DND-41 (cell line): Measurements from ENCODE around the gene MAP3K8.

Experiments
- ATAC-seq: fragments of 200-7000 bp; cut with Tn5 transposase; 3 replicates; pipeline ENCODE4 v1.9.1; 2021; ENCODE audit warnings: low read depth; ENCODE audit not compliant: insufficient read depth
- DNase-seq: peaks from one replicate; pipeline ENCODE4 v3.0.0-alpha.2; 2020
- H2AFZ ChIP-seq: 2 replicates; pipeline ENCODE4 v1.6.0; 2012; ENCODE audit warnings: low read depth, low read length
- H3K27ac ChIP-seq: 2 replicates; pipeline ENCODE4 v1.5.1; 2012; ENCODE audit warnings: low read length, inconsistent platforms
- H3K27me3 ChIP-seq: fragments of 200-600 bp; sonication (generic); 2 replicates; pipeline ENCODE4 v1.6.0; 2012; ENCODE audit warnings: low read length, mild to moderate bottlenecking, inconsistent platforms; ENCODE audit not compliant: insufficient read depth, poor library complexity
- H3K36me3 ChIP-seq: 2 replicates; pipeline ENCODE4 v1.5.1; 2012; ENCODE audit warnings: low read length, inconsistent platforms; ENCODE audit not compliant: insufficient read depth
- H3K4me1 ChIP-seq: 2 replicates; pipeline ENCODE4 v1.5.1; 2012; ENCODE audit warnings: mild to moderate bottlenecking, low read length; ENCODE audit not compliant: insufficient read depth
- H3K4me2 ChIP-seq: 2 replicates; pipeline ENCODE4 v1.6.0; 2012; ENCODE audit warnings: mild to moderate bottlenecking, moderate library complexity, low read length, inconsistent platforms; ENCODE audit not compliant: insufficient read depth
- H3K4me3 ChIP-seq, 2 experiments: fragments of 200-600 bp in 1 of 2; shearing (Covaris generic) in 1 of 2; 2 replicates each; pipeline ENCODE4 v1.5.1; 2012 to 2016; ENCODE audit warnings: inconsistent platforms in 2 of 2, low read length in 2 of 2, mild to moderate bottlenecking in 2 of 2, low read depth in 1 of 2, moderate library complexity in 1 of 2
- H3K79me2 ChIP-seq: 2 replicates; pipeline ENCODE4 v1.6.0; 2012; ENCODE audit warnings: low read length, inconsistent platforms; ENCODE audit not compliant: insufficient read depth
- H3K9ac ChIP-seq: 2 replicates; pipeline ENCODE4 v1.6.0; 2012; ENCODE audit warnings: low read depth, mild to moderate bottlenecking, inconsistent platforms, low read length, moderate library complexity
- H3K9me3 ChIP-seq: 2 replicates; pipeline ENCODE4 v1.5.1; 2012; ENCODE audit warnings: low read length, moderate library complexity, mild to moderate bottlenecking, inconsistent platforms; ENCODE audit not compliant: insufficient read depth, severe bottlenecking
- H4K20me1 ChIP-seq: 2 replicates; pipeline ENCODE4 v1.6.0; 2012; ENCODE audit warnings: low read length; ENCODE audit not compliant: insufficient read depth
- EZH2 ChIP-seq: IDR thresholded peaks from 3 replicates; pipeline ENCODE4 v1.6.1; 2012; ENCODE audit warnings: borderline replicate concordance, low read depth, mild to moderate bottlenecking, moderate library complexity, low read length, inconsistent platforms; ENCODE audit not compliant: severe bottlenecking
- TF ChIP-seq, protein P1 (sequence below): IDR thresholded peaks from 2 replicates; pipeline ENCODE4 v1.5.1; 2012; ENCODE audit warnings: borderline replicate concordance, low read length, moderate library complexity, mild to moderate bottlenecking; ENCODE audit not compliant: poor library complexity, severe bottlenecking; ENCODE audit errors: extremely low read depth

The MAP3K8 gene

DNA sequence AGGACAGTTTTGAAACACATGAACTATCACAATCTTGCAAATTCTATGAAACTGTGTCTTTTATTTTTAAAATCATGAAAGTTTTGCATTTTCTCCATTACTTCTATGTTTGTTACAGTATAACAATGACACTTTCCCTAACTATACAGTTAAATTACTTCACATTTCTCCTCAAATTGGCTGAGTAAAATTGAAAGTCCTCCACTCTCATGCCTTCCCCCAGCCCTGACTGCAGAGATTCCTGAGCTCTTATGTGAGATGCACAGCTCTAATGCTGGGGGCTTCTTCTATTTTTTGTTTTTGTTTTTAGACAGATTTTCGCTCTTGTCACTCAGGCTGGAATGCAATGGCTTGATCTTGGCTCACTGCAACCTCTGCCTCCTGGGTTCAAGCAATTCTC lies 22.7 kb upstream of the MAP3K8 start:
- Histone ChIP-seq H3K27me3 (no peaks in the 10 kb centered on the region), H4K20me1 (no peaks in the 10 kb centered on the region), H3K4me1 (no peaks in the 10 kb centered on the region), H3K9ac (no peak overlapping the region), H3K36me3 (no peaks in the 10 kb centered on the region), H3K27ac (no peak overlapping the region), H3K4me3 (no peak overlapping the region), H3K9me3 (no peaks in the 10 kb centered on the region), H3K79me2 (no peaks in the 10 kb centered on the region), H2AFZ (no peak overlapping the region), H3K4me2 (no peak overlapping the region)
- ATAC-seq (no peak), DNase-seq (no peak)
- TF ChIP-seq EZH2, result no peak
- TF ChIP-seq, protein P1, sequence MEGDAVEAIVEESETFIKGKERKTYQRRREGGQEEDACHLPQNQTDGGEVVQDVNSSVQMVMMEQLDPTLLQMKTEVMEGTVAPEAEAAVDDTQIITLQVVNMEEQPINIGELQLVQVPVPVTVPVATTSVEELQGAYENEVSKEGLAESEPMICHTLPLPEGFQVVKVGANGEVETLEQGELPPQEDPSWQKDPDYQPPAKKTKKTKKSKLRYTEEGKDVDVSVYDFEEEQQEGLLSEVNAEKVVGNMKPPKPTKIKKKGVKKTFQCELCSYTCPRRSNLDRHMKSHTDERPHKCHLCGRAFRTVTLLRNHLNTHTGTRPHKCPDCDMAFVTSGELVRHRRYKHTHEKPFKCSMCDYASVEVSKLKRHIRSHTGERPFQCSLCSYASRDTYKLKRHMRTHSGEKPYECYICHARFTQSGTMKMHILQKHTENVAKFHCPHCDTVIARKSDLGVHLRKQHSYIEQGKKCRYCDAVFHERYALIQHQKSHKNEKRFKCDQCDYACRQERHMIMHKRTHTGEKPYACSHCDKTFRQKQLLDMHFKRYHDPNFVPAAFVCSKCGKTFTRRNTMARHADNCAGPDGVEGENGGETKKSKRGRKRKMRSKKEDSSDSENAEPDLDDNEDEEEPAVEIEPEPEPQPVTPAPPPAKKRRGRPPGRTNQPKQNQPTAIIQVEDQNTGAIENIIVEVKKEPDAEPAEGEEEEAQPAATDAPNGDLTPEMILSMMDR, result no peak

DNA sequence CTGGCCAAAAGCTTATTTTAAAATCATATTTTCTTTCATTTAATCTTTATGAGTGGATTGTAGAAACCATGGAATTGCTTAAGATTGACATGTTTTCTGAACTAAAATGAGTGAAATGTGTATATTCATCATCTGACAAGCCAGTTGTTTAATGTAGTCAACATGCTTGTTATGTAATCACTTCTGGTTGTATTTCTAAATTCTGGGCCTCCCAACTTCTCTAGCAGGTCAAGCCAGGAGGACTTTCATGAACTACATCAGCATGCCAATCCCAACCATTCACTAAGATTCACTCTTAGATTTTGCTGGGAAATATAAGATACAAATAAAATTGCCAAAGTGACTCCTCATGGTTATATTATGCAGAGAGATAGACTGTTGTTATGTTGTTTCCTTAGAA lies 21.1 kb upstream of the MAP3K8 start:
- no peaks in the 10 kb centered on the region for H3K36me3 ChIP-seq
- H3K4me1 ChIP-seq, result peaks cover 8% of the 10 kb centered on the region
- TF ChIP-seq EZH2, result no peak
- TF ChIP-seq, protein P1, result no peak
- H3K27me3 ChIP-seq, result no peaks in the 10 kb centered on the region
- H3K4me3 ChIP-seq, result no peak overlapping the region
- H3K79me2 ChIP-seq, result no peaks in the 10 kb centered on the region
- no peak overlapping the region for H3K4me2 ChIP-seq
- ATAC-seq (no peak), DNase-seq (no peak)
- H3K9ac ChIP-seq, result no peak overlapping the region
- no peaks in the 10 kb centered on the region for H3K9me3 ChIP-seq
- H2AFZ ChIP-seq, result no peak overlapping the region
- H3K27ac ChIP-seq, result no peak overlapping the region
- no peaks in the 10 kb centered on the region for H4K20me1 ChIP-seq

DNA sequence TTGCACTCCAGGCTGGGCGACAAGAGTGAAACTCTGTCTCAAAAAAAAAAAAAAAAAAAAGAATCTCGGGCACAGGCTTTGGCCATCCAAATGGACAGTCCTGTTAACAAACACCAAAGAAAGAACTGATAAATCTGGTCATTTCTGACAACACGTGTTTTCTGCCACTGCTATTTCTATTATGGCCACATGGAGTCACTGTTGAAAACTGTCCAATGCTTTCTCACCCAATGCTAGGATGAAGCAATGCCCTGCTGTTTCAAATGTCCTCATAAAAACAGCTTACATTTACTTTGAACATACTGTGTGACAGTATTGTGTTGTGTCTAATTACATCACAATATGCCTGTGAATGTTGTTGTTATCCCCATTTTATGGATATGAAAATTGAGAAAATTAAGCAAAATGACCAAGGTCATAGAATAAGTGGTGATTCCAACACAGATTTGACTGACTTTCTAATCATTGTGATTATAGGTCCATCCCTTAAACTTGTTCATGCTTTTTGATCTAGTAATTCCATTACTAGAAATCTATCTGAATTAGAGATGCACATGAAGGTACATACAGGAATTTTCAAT lies 19.9 kb upstream of the MAP3K8 start:
- no peaks in the 10 kb centered on the region for H4K20me1 ChIP-seq
- H3K36me3 ChIP-seq, result no peaks in the 10 kb centered on the region
- ATAC-seq, result peak; percentile 45; the same call in 1 of the 3 replicates
- no peaks in the 10 kb centered on the region for H3K79me2 ChIP-seq
- H3K27me3 ChIP-seq, result no peaks in the 10 kb centered on the region
- TF ChIP-seq, protein P1, result peak; percentile 88
- no peak for TF ChIP-seq EZH2
- H3K4me2 ChIP-seq, result no peak overlapping the region
- peaks cover 19% of the 10 kb centered on the region for H3K4me1 ChIP-seq
- H3K27ac ChIP-seq, result no peak overlapping the region
- DNase-seq, result peak; percentile 45
- H3K4me3 ChIP-seq, result no peak overlapping the region
- H3K9ac ChIP-seq, result no peak overlapping the region
- no peaks in the 10 kb centered on the region for H3K9me3 ChIP-seq
- no peak overlapping the region for H2AFZ ChIP-seq
